HepG2 (cell line): ENCODE data around the gene PTPRB. TPM values are rescaled to one million over a fixed set of nuclear protein-coding genes. Genes with fewer than 3 reads are reported as not detected.

Source experiments
- BCL3 ChIP-seq: sonication (generic); formaldehyde crosslinking; IDR thresholded peaks from 2 replicates; pipeline ENCODE4 v1.5.1; 2020; ENCODE audit warnings: mild to moderate bottlenecking, missing genetic modification reagents, moderate library complexity
- CEBPB ChIP-seq: IDR thresholded peaks from 2 replicates; pipeline ENCODE4 v1.6.1; 2011; ENCODE audit warnings: low read depth, low read length, improper control_type of control experiment, borderline replicate concordance
- DMTF1 ChIP-seq: sonication (generic); formaldehyde crosslinking; IDR thresholded peaks from 2 replicates; pipeline ENCODE4 v1.4.0; 2020; ENCODE audit warnings: mild to moderate bottlenecking, missing genetic modification reagents
- EHMT2 ChIP-seq: fragments of 200-600 bp; sonication (generic); IDR thresholded peaks from 2 replicates; pipeline ENCODE4 v1.7.0; 2017; ENCODE audit warnings: antibody characterized with exemption, low read depth, low read length, borderline replicate concordance
- EP300 ChIP-seq, 3 experiments: sonication (generic) in 1 of 3; formaldehyde crosslinking in 1 of 3; IDR thresholded peaks; 2 replicates each; pipeline versions ENCODE4 v1.5.1 to v1.6.1; 2011 to 2020; ENCODE audit warnings: low read depth in 2 of 3, low read length in 2 of 3, borderline replicate concordance in 1 of 3, improper control_type of control experiment in 1 of 3, mild to moderate bottlenecking in 1 of 3, missing genetic modification reagents in 1 of 3, moderate library complexity in 1 of 3
- GFI1 ChIP-seq: sonication (generic); formaldehyde crosslinking; IDR thresholded peaks from 2 replicates; pipeline ENCODE4 v1.5.0; 2020; ENCODE audit warnings: missing genetic modification reagents, mild to moderate bottlenecking, borderline replicate concordance
- KDM5A ChIP-seq: fragments of 200-600 bp; sonication (generic); IDR thresholded peaks from 2 replicates; pipeline ENCODE4 v1.7.0; 2018; ENCODE audit warnings: antibody characterized with exemption, mild to moderate bottlenecking, low read length, borderline replicate concordance
- LCORL ChIP-seq, 2 experiments: fragments of 450-650 bp in 1 of 2; sonication (generic) in 1 of 2; formaldehyde crosslinking in 1 of 2; IDR thresholded peaks; 2 replicates each; pipeline versions ENCODE4 v1.5.0 to v1.6.1; 2017 to 2020; ENCODE audit warnings: antibody characterized with exemption in 1 of 2, missing genetic modification reagents in 1 of 2
- MTA1 ChIP-seq: sonication (generic); formaldehyde crosslinking; IDR thresholded peaks from 2 replicates; pipeline ENCODE4 v1.4.0; 2020; ENCODE audit warnings: missing genetic modification reagents, mild to moderate bottlenecking, borderline replicate concordance
- MYNN ChIP-seq: sonication (generic); formaldehyde crosslinking; IDR thresholded peaks from 2 replicates; pipeline ENCODE4 v1.4.0; 2020; ENCODE audit warnings: mild to moderate bottlenecking, low read depth, missing genetic modification reagents
- PRDM4 ChIP-seq: sonication (generic); formaldehyde crosslinking; IDR thresholded peaks from 2 replicates; pipeline ENCODE4 v1.9.0; 2021; ENCODE audit warnings: missing genetic modification reagents, borderline replicate concordance
- PRMT3 ChIP-seq: sonication (generic); formaldehyde crosslinking; IDR thresholded peaks from 2 replicates; pipeline ENCODE4 v1.8.1; 2022; ENCODE audit warnings: low read depth, mild to moderate bottlenecking, moderate library complexity, missing genetic modification reagents, borderline replicate concordance
- RBAK ChIP-seq: sonication (generic); formaldehyde crosslinking; IDR thresholded peaks from 2 replicates; pipeline ENCODE4 v1.5.1; 2020; ENCODE audit warnings: mild to moderate bottlenecking, missing genetic modification reagents
- SAP130 ChIP-seq: IDR thresholded peaks from 2 replicates; pipeline ENCODE4 v1.6.1; 2016; ENCODE audit warnings: low read depth
- SATB2 ChIP-seq: sonication (generic); formaldehyde crosslinking; IDR thresholded peaks from 2 replicates; pipeline ENCODE4 v1.5.0; 2020; ENCODE audit warnings: missing genetic modification reagents
- YEATS4 ChIP-seq: sonication (generic); formaldehyde crosslinking; IDR thresholded peaks from 2 replicates; pipeline ENCODE4 v1.4.0; 2020; ENCODE audit warnings: missing genetic modification reagents, borderline replicate concordance
- ZBTB8A ChIP-seq: sonication (generic); formaldehyde crosslinking; IDR thresholded peaks from 2 replicates; pipeline ENCODE4 v1.4.0; 2020; ENCODE audit warnings: mild to moderate bottlenecking, low read depth, missing genetic modification reagents, borderline replicate concordance
- ZFP36L1 ChIP-seq: sonication (generic); formaldehyde crosslinking; IDR thresholded peaks from 2 replicates; pipeline ENCODE4 v1.8.0; 2022; ENCODE audit warnings: mild to moderate bottlenecking, missing genetic modification reagents, moderate library complexity
- ZNF224 ChIP-seq: sonication (generic); formaldehyde crosslinking; IDR thresholded peaks from 2 replicates; pipeline ENCODE4 v1.5.0; 2020; ENCODE audit warnings: mild to moderate bottlenecking, missing genetic modification reagents
- ZNF326 ChIP-seq: sonication (generic); formaldehyde crosslinking; IDR thresholded peaks from 2 replicates; pipeline ENCODE4 v1.4.0; 2020; ENCODE audit warnings: missing genetic modification reagents, borderline replicate concordance
- ZNF441 ChIP-seq: sonication (generic); formaldehyde crosslinking; IDR thresholded peaks from 2 replicates; pipeline ENCODE4 v1.7.0; 2021; ENCODE audit warnings: missing genetic modification reagents, borderline replicate concordance
- ZNF451 ChIP-seq: sonication (generic); formaldehyde crosslinking; IDR thresholded peaks from 2 replicates; pipeline ENCODE4 v1.5.0; 2020; ENCODE audit warnings: mild to moderate bottlenecking, missing genetic modification reagents
- ZNF704 ChIP-seq: sonication (generic); formaldehyde crosslinking; IDR thresholded peaks from 2 replicates; pipeline ENCODE4 v1.8.1; 2023; ENCODE audit warnings: mild to moderate bottlenecking, inconsistent platforms, moderate library complexity, missing genetic modification reagents, borderline replicate concordance
- polyA plus RNA-seq, 8 experiments: library from polyadenylated mRNA; depleted of rRNA in 3 of 8; stranded (reverse) in 7 of 8; unstranded in 1 of 8; fragments of >200 nt; fragmentation: Illumina TruSeq in 4 of 8; extraction: Trizol in 4 of 8; gene quantifications; 2 replicates each; pipeline versions ENCODE4 v1.2.1 to v1.2.3, GENCODE V29; 2011 to 2016; ENCODE audit warnings: low read depth in 4 of 8, missing spikeins in 1 of 8, mixed read lengths in 1 of 8; ENCODE audit not compliant: insufficient read depth in 1 of 8
- total RNA-seq, 5 experiments: library from RNA; depleted of rRNA; stranded (reverse); fragments of >200 nt; fragmentation: Illumina TruSeq; extraction: Trizol; gene quantifications; 2 replicates each; pipeline ENCODE4 v1.2.3, GENCODE V29; 2016; ENCODE audit warnings: low read depth in 1 of 5

Gene PTPRB
- total and polyA plus RNA-seq, 2 of the 13 experiments (the other 11 are each of a cell fraction or from before 2014, with no cell fraction given), result 0.02 to 0.07 TPM

GRCh38 chr12:70561550-70561949, 75.7 kb downstream of the PTPRB start (continued):
- TF ChIP-seq BCL3, result no peak
- no peak for TF ChIP-seq ZNF704 (CRISPR knock-in tag)
- peak; percentile 44; the same call in 1 of the 2 replicates for TF ChIP-seq CEBPB
- TF ChIP-seq SATB2 (CRISPR knock-in tag), result no peak
- no peak for TF ChIP-seq YEATS4 (CRISPR knock-in tag)
- no peak for TF ChIP-seq MTA1
- TF ChIP-seq ZFP36L1 (CRISPR knock-in tag), result no peak
- no peak for TF ChIP-seq PRMT3 (CRISPR knock-in tag)
- TF ChIP-seq EP300 (IDR thresholded peaks at IDR 0.05; ENCODE audit: low read depth in 2 of 2, low read length in 2 of 2), result peak in 1 of 2 experiments; percentile 35; a peak in 1 of 4 replicates
- no peak for TF ChIP-seq EP300 (CRISPR knock-in tag; IDR thresholded peaks at IDR 0.05; ENCODE audit: borderline replicate concordance)
- no peak for TF ChIP-seq ZNF326 (CRISPR knock-in tag)
- TF ChIP-seq MYNN (CRISPR knock-in tag), result no peak
- TF ChIP-seq RBAK (CRISPR knock-in tag), result no peak
- no peak for TF ChIP-seq ZBTB8A (CRISPR knock-in tag)
- TF ChIP-seq PRDM4 (CRISPR knock-in tag), result no peak
- no peak for TF ChIP-seq ZNF451 (CRISPR knock-in tag)
- no peak for TF ChIP-seq ZNF441 (CRISPR knock-in tag)
- no peak for TF ChIP-seq LCORL (IDR thresholded peaks at IDR 0.05)
- no peak for TF ChIP-seq LCORL (CRISPR knock-in tag; IDR thresholded peaks at IDR 0.05)
- TF ChIP-seq EHMT2, result no peak
- no peak for TF ChIP-seq KDM5A
- peak; percentile 24; the same call in 1 of the 2 replicates for TF ChIP-seq SAP130 (CRISPR knock-in tag)
- no peak for TF ChIP-seq ZNF224 (CRISPR knock-in tag)
- TF ChIP-seq DMTF1 (CRISPR knock-in tag), result no peak
- no peak for TF ChIP-seq GFI1 (CRISPR knock-in tag)
